Type B pancreatic cell (in vitro differentiated cells): Measurements from ENCODE around the gene HLA-DMA. TPM values are rescaled to one million over a fixed set of nuclear protein-coding genes. Genes with fewer than 3 reads are reported as not detected.
A peak's percentile ranks its signal among the peaks of the same experiment; 100 is the strongest.

Experiments used
- DNase-seq: peaks from one replicate; pipeline ENCODE4 v3.0.0; 2021; ENCODE audit warnings: mixed read lengths; ENCODE audit not compliant: unreplicated experiment; ENCODE audit errors: extremely low spot score
- H3K27ac Mint-ChIP-seq: 2 replicates; pipeline ENCODE4 v1.8.0; 2021; ENCODE audit warnings: mild to moderate bottlenecking, mixed read lengths
- H3K27me3 Mint-ChIP-seq: 2 replicates; pipeline ENCODE4 v1.8.0; 2021; ENCODE audit warnings: mixed read lengths
- H3K36me3 Mint-ChIP-seq: 2 replicates; pipeline ENCODE4 v1.8.0; 2021; ENCODE audit warnings: mixed read lengths
- H3K4me1 Mint-ChIP-seq: one replicate; pipeline ENCODE4 v1.8.0; 2021; ENCODE audit warnings: mixed read lengths; ENCODE audit not compliant: unreplicated experiment
- H3K4me3 Mint-ChIP-seq: 2 replicates; pipeline ENCODE4 v1.8.0; 2021; ENCODE audit warnings: mild to moderate bottlenecking, mixed read lengths
- H3K9me3 Mint-ChIP-seq: 2 replicates; pipeline ENCODE4 v1.8.0; 2021; ENCODE audit warnings: mixed read lengths
- total RNA-seq: library from RNA; stranded (reverse); gene quantifications from 2 replicates; pipeline ENCODE4 v1.2.1, GENCODE V29; 2021; ENCODE audit warnings: low replicate concordance
- TF ChIP-seq, protein P1 (sequence below): fragments of 200-600 bp; sonication (generic); conservative IDR thresholded peaks from 2 replicates; pipeline ENCODE4 v1.5.0; 2021; ENCODE audit warnings: antibody characterized with exemption, mild to moderate bottlenecking

Gene HLA-DMA
- total RNA-seq, 1 donor from 2014 or later, result 1.5 TPM

DNA sequence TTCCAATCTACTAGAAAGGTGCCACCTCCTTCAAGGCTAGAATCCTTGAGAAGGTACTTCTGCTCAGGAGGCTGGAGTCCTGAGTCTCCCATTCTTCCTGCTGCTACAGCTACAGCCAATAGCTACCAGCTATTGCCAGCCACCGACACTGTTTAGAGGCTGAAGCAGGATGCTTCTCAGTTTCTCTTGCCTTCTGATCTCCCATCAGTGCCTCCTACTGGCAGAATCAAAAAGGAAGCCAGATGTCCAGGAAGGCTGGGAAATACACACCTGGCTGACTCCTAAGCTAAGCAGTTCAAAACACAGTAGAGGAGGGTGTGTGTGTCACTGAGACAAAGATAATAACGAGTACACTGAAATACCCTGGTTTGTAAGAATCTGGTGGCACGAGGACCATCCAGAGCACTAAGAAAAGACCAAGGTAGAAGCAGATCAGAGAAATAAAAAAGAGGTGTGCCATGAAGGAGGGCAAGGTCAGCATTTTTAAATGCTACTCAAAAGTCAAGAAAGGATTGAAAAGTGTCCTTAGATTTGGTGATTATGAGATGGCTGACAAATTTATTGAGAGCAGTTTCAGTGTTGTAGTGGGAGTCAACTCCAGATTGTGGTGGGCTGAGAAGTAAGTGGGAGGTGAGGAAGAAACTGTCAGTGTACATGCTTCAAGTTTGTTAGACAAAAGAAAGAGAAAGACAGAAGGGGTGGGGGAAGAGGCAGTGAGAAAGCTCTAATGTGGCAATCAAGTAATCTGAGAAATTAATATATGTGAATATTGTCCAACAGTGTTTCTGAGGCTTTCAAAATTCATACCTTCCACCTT lies 2.3 kb upstream of the HLA-DMA start:
- H3K9me3 Mint-ChIP-seq, result no peaks in the 10 kb centered on the region
- H3K36me3 Mint-ChIP-seq, result no peaks in the 10 kb centered on the region
- H3K27ac Mint-ChIP-seq, result no peak overlapping the region
- no peak for DNase-seq
- H3K4me3 Mint-ChIP-seq, result no peak overlapping the region
- peaks cover 12% of the 10 kb centered on the region for H3K4me1 Mint-ChIP-seq
- peaks cover 6% of the 10 kb centered on the region for H3K27me3 Mint-ChIP-seq
- TF ChIP-seq, protein P1, sequence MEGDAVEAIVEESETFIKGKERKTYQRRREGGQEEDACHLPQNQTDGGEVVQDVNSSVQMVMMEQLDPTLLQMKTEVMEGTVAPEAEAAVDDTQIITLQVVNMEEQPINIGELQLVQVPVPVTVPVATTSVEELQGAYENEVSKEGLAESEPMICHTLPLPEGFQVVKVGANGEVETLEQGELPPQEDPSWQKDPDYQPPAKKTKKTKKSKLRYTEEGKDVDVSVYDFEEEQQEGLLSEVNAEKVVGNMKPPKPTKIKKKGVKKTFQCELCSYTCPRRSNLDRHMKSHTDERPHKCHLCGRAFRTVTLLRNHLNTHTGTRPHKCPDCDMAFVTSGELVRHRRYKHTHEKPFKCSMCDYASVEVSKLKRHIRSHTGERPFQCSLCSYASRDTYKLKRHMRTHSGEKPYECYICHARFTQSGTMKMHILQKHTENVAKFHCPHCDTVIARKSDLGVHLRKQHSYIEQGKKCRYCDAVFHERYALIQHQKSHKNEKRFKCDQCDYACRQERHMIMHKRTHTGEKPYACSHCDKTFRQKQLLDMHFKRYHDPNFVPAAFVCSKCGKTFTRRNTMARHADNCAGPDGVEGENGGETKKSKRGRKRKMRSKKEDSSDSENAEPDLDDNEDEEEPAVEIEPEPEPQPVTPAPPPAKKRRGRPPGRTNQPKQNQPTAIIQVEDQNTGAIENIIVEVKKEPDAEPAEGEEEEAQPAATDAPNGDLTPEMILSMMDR, result peak; percentile 47

DNA sequence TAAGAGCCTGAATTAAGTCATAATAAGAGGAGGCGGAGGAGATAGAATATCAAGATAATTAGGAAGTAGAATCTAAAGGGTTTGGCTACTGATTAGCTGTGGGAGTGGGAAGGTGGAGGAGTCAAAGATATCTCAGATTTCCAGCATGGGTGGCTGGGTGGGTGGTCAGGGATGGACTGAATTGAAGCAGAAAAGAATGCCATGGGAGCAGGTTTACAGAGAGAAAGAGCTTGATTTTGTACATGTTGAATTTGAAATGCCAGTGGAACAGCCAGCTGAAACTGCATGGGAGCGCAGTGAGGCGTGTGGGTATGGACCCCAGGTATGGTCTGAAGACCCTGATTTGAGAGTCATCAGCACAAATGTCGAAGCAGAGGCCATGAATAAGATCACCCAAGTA lies 1.4 kb upstream of the HLA-DMA start:
- H3K9me3 Mint-ChIP-seq, result no peaks in the 10 kb centered on the region
- H3K27ac Mint-ChIP-seq, result no peak overlapping the region
- TF ChIP-seq, protein P1, result no peak
- peaks cover 6% of the 10 kb centered on the region for H3K27me3 Mint-ChIP-seq
- DNase-seq, result no peak
- no peaks in the 10 kb centered on the region for H3K36me3 Mint-ChIP-seq
- H3K4me1 Mint-ChIP-seq, result peaks cover 12% of the 10 kb centered on the region
- H3K4me3 Mint-ChIP-seq, result no peak overlapping the region

DNA sequence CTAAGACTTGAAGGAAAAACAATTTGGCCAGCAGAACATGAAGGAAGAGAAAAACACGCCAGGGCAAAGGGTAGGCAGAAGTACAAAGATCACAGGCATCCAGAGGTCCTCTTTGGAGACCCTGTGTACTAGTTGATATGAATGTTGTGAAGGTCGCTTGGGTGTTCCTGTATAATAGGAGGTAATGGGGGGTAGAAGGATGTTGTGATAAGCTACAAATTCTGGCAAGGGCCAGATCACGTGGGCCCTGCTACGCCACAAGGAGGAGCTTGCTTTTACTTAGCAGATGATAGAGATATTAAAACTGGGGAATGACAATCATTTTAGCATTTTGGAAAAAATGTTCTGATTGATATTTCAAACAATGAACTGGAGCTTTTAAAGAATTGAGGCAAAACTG lies 878 bp upstream of the HLA-DMA start:
- H3K9me3 Mint-ChIP-seq, result no peaks in the 10 kb centered on the region
- H3K4me1 Mint-ChIP-seq, result peaks cover 12% of the 10 kb centered on the region
- H3K36me3 Mint-ChIP-seq, result no peaks in the 10 kb centered on the region
- DNase-seq, result no peak
- no peak overlapping the region for H3K4me3 Mint-ChIP-seq
- H3K27me3 Mint-ChIP-seq, result peaks cover 10% of the 10 kb centered on the region
- TF ChIP-seq, protein P1, result no peak
- H3K27ac Mint-ChIP-seq, result no peak overlapping the region

DNA sequence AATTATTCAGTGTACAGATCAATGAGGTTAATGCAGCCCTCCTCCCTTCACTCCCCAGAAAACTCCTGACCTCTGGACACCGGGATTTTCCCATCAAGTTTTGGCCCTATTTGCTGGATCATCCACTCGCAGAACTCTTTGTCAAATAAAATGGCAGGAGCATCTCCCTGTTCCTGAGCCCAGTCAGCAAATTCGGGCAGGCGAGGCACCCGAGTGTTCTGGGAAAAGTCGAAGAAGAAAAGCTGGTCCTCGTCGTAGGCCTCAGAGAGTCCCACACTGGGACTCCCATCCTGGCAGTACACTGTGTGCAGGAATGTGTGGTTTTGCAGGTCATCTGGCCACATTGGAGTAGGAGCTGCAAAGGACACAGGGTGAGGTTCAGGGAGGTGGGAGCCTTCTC lies 2.4 kb downstream of the HLA-DMA start:
- H3K27me3 Mint-ChIP-seq, result peaks cover 7% of the 10 kb centered on the region
- no peak overlapping the region for H3K4me3 Mint-ChIP-seq
- DNase-seq, result no peak
- no peaks in the 10 kb centered on the region for H3K36me3 Mint-ChIP-seq
- H3K27ac Mint-ChIP-seq, result no peak overlapping the region
- H3K4me1 Mint-ChIP-seq, result peaks cover 12% of the 10 kb centered on the region
- TF ChIP-seq, protein P1, result no peak
- no peaks in the 10 kb centered on the region for H3K9me3 Mint-ChIP-seq

DNA sequence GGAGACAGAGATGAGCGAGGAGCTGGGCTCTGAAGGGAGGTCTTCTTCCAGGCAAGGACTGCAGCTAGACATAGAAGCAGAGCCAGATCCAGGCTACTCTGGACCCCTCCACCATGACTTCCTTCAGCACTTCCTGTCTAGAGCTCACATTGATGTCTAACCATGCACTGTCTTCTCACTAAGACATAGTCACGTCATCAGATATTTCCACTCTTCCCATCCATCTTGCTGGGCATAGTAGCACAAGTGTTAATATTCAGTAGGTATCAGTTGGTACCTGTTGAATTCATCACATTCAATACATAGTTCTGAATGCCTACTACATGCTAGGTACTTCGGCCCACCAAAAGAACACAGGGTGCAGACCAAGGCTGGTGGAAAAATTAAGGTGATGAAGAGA lies 2.9 kb downstream of the HLA-DMA start:
- TF ChIP-seq, protein P1, result no peak
- no peak for DNase-seq
- Mint-ChIP-seq H3K4me3 (no peak overlapping the region), H3K27ac (no peak overlapping the region), H3K27me3 (peaks cover 10% of the 10 kb centered on the region), H3K9me3 (no peaks in the 10 kb centered on the region), H3K36me3 (no peaks in the 10 kb centered on the region), H3K4me1 (peaks cover 12% of the 10 kb centered on the region)
